ENCODE data around the gene SLC26A8.
"Not testable (repeated sequence)": the region's sequence is repeated elsewhere in the genome, so short reads cannot be mapped to it uniquely, and the experiment has no call there.

SLC26A8 gene

DNA sequence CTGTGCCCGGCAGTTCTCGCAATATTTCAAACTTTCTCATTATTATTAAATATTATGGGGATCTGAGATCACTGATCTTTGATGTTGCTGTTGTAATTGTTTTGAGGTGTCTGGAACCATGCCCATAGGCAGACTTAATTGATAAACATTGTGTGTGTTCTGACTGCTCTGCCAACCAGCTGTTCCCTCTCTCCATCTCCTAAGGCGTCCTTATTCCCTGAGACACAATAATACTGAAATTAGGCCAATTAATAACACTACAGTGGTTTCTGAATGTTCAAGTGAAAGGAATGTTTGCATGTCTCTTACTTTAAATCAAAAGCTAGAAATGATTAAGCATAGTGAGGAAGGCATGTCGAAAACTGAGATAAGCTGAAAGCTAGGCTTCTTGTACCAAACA, 10.8 kb upstream of the SLC26A8 start:
- H4K20me1 ChIP-seq (ENCODE audit: insufficient read depth, low read length): peaks cover 65% of the 10 kb centered on the region
- H3K27ac ChIP-seq (ENCODE audit: low read length): no peak overlapping the region
- H3K4me1 ChIP-seq (ENCODE audit: insufficient read depth, low read length): peaks cover 17% of the 10 kb centered on the region
- ATAC-seq (ENCODE audit: insufficient read depth, low read depth): no peak
- H3K79me2 ChIP-seq (ENCODE audit: insufficient read depth, low read length): peaks cover 98% of the 10 kb centered on the region
- H3K27me3 ChIP-seq (ENCODE audit: insufficient read depth, low read length, poor library complexity): no peaks in the 10 kb centered on the region
- H3K4me2 ChIP-seq (ENCODE audit: insufficient read depth, low read length): no peak overlapping the region
- H2AFZ ChIP-seq (ENCODE audit: low read depth, low read length): no peak overlapping the region
- H3K36me3 ChIP-seq (ENCODE audit: insufficient read depth, low read length): no peaks in the 10 kb centered on the region; the same call in 1 of the 2 replicates
- TF ChIP-seq, protein P1, sequence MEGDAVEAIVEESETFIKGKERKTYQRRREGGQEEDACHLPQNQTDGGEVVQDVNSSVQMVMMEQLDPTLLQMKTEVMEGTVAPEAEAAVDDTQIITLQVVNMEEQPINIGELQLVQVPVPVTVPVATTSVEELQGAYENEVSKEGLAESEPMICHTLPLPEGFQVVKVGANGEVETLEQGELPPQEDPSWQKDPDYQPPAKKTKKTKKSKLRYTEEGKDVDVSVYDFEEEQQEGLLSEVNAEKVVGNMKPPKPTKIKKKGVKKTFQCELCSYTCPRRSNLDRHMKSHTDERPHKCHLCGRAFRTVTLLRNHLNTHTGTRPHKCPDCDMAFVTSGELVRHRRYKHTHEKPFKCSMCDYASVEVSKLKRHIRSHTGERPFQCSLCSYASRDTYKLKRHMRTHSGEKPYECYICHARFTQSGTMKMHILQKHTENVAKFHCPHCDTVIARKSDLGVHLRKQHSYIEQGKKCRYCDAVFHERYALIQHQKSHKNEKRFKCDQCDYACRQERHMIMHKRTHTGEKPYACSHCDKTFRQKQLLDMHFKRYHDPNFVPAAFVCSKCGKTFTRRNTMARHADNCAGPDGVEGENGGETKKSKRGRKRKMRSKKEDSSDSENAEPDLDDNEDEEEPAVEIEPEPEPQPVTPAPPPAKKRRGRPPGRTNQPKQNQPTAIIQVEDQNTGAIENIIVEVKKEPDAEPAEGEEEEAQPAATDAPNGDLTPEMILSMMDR (IDR thresholded peaks at IDR 0.05; ENCODE audit: borderline replicate concordance, extremely low read depth, low read length, poor library complexity, severe bottlenecking): no peak
- TF ChIP-seq EZH2 (IDR thresholded peaks at IDR 0.05; ENCODE audit: borderline replicate concordance, low read depth, low read length, severe bottlenecking): no peak
- H3K9ac ChIP-seq (ENCODE audit: low read depth, low read length): no peak overlapping the region
- no peak overlapping the region for H3K4me3 ChIP-seq (ENCODE audit: low read depth in 1 of 2, low read length in 2 of 2)
- no peaks in the 10 kb centered on the region for H3K9me3 ChIP-seq (ENCODE audit: insufficient read depth, low read length, severe bottlenecking)
- no peak for DNase-seq

DNA sequence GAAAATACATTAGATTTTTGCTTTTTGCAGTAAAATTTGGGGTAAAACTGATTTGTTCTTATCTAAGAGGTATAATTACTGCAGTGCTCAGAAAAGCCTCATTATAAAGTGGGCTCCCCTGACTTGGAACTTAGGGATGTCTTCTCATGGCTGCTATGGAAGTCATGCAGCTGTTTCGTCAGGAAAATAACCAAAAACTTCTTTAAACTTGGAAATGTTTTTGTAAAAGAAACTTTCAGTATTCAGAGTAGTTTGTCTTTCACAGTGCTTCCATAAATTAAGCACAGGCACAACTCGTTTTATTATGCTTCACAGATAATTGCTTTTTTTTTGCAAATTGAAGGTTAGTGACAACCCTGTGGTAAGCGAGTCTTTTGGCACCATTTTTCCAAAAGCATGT, 10.0 kb upstream of the SLC26A8 start:
- ATAC-seq (ENCODE audit: insufficient read depth, low read depth) (no peak), DNase-seq (no peak)
- H3K4me2 ChIP-seq (ENCODE audit: insufficient read depth, low read length): no peak overlapping the region
- H3K9me3 ChIP-seq (ENCODE audit: insufficient read depth, low read length, severe bottlenecking): no peaks in the 10 kb centered on the region
- H4K20me1 ChIP-seq (ENCODE audit: insufficient read depth, low read length): peaks cover 60% of the 10 kb centered on the region
- H3K27me3 ChIP-seq (ENCODE audit: insufficient read depth, low read length, poor library complexity): no peaks in the 10 kb centered on the region
- H3K4me1 ChIP-seq (ENCODE audit: insufficient read depth, low read length): peaks cover 25% of the 10 kb centered on the region
- no peak overlapping the region for H3K27ac ChIP-seq (ENCODE audit: low read length)
- H3K9ac ChIP-seq (ENCODE audit: low read depth, low read length): no peak overlapping the region
- H2AFZ ChIP-seq (ENCODE audit: low read depth, low read length): no peak overlapping the region
- no peaks in the 10 kb centered on the region; the same call in 1 of the 2 replicates for H3K36me3 ChIP-seq (ENCODE audit: insufficient read depth, low read length)
- TF ChIP-seq EZH2 (IDR thresholded peaks at IDR 0.05; ENCODE audit: borderline replicate concordance, low read depth, low read length, severe bottlenecking): no peak
- TF ChIP-seq, protein P1 (IDR thresholded peaks at IDR 0.05; ENCODE audit: borderline replicate concordance, extremely low read depth, low read length, poor library complexity, severe bottlenecking): no peak
- H3K4me3 ChIP-seq (ENCODE audit: low read depth in 1 of 2, low read length in 2 of 2): no peak overlapping the region
- H3K79me2 ChIP-seq (ENCODE audit: insufficient read depth, low read length): peaks cover 98% of the 10 kb centered on the region

GRCh38 chr6:36033935-36034334, 9.5 kb upstream of the SLC26A8 start:
- H4K20me1 ChIP-seq (ENCODE audit: insufficient read depth, low read length): peaks cover 58% of the 10 kb centered on the region
- H3K36me3 ChIP-seq (ENCODE audit: insufficient read depth, low read length): no peaks in the 10 kb centered on the region; the same call in 1 of the 2 replicates
- H3K27me3 ChIP-seq (ENCODE audit: insufficient read depth, low read length, poor library complexity): no peaks in the 10 kb centered on the region
- no peak overlapping the region for H3K4me2 ChIP-seq (ENCODE audit: insufficient read depth, low read length)
- H2AFZ ChIP-seq (ENCODE audit: low read depth, low read length): no peak overlapping the region
- no peak overlapping the region for H3K9ac ChIP-seq (ENCODE audit: low read depth, low read length)
- peaks cover 26% of the 10 kb centered on the region for H3K4me1 ChIP-seq (ENCODE audit: insufficient read depth, low read length)
- no peak overlapping the region for H3K27ac ChIP-seq (ENCODE audit: low read length)
- H3K9me3 ChIP-seq (ENCODE audit: insufficient read depth, low read length, severe bottlenecking): no peaks in the 10 kb centered on the region
- DNase-seq: no peak
- TF ChIP-seq, protein P1 (IDR thresholded peaks at IDR 0.05; ENCODE audit: borderline replicate concordance, extremely low read depth, low read length, poor library complexity, severe bottlenecking): no peak
- TF ChIP-seq EZH2 (IDR thresholded peaks at IDR 0.05; ENCODE audit: borderline replicate concordance, low read depth, low read length, severe bottlenecking): no peak
- H3K4me3 ChIP-seq (ENCODE audit: low read depth in 1 of 2, low read length in 2 of 2): no peak overlapping the region
- H3K79me2 ChIP-seq (ENCODE audit: insufficient read depth, low read length): peaks cover 98% of the 10 kb centered on the region
- ATAC-seq (ENCODE audit: insufficient read depth, low read depth): no peak; the same call in 2 of the 3 replicates

DNA sequence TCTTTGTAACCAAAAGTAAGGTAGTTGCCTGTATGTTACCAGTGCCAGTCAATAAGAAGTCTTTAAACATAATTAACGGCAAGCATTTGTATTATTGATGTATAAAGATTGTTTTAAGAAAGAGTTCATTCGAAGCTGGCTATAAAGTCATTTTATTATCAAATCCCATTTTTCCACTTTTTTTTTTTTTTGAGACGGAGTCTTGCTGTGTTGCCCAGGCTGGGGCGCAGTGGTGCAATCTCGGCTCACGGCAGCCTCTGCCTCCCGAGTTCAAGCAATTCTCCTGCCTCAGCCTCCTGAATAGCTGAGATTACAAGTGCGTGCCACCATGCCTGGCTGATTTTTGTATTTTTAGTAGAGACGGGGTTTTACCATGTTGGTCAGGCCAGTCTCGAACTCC, 8.7 kb upstream of the SLC26A8 start:
- H3K4me3 ChIP-seq (ENCODE audit: low read depth in 1 of 2, low read length in 2 of 2); H3K9me3 ChIP-seq (ENCODE audit: insufficient read depth, low read length, severe bottlenecking); H3K27ac ChIP-seq (ENCODE audit: low read length); ATAC-seq (ENCODE audit: insufficient read depth, low read depth); H3K9ac ChIP-seq (ENCODE audit: low read depth, low read length); H3K36me3 ChIP-seq (ENCODE audit: insufficient read depth, low read length); H2AFZ ChIP-seq (ENCODE audit: low read depth, low read length); DNase-seq; H3K27me3 ChIP-seq (ENCODE audit: insufficient read depth, low read length, poor library complexity); H3K4me2 ChIP-seq (ENCODE audit: insufficient read depth, low read length): not testable (repeated sequence)
- H3K79me2 ChIP-seq (ENCODE audit: insufficient read depth, low read length): peaks cover 98% of the 10 kb centered on the region
- peaks cover 58% of the 10 kb centered on the region for H4K20me1 ChIP-seq (ENCODE audit: insufficient read depth, low read length)
- H3K4me1 ChIP-seq (ENCODE audit: insufficient read depth, low read length): peaks cover 26% of the 10 kb centered on the region
